Endothelial cell of umbilical vein (primary cell): Measurements from ENCODE around the gene SMAD2.

Experiments used
- EZH2 ChIP-seq: IDR thresholded peaks from 2 replicates; pipeline ENCODE4 v1.6.1; 2012; ENCODE audit warnings: borderline replicate concordance, low read depth, mild to moderate bottlenecking, moderate library complexity, low read length, inconsistent platforms; ENCODE audit not compliant: severe bottlenecking
- POLR2A ChIP-seq: IDR thresholded peaks from 2 replicates; pipeline ENCODE4 v1.6.1; 2012; ENCODE audit warnings: low read depth, mild to moderate bottlenecking, control low read depth, low read length

DNA sequence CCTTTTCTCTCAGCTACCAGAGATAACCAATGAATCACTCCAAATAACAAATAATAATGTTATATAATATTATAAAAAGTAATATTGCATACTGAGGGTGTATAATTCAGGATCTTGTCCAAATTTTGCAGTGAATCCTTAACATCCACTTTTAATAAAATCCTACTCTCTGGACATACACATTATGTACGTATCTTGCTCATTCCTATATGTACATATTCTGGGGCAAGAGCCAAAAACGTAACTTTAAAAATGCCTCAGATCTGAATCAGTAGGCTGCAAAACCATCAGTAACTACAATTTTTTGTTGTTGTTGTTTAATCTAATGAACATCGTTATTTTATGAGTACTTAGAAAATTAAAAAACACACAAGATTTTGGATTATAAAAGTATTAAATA lies 65.3 kb downstream of the SMAD2 start:
- no peak for TF ChIP-seq POLR2A
- TF ChIP-seq EZH2, result no peak
